K562 (cell line): ENCODE measurements around the gene EIF3K. TPM values are rescaled to one million over a fixed set of nuclear protein-coding genes. Genes with fewer than 3 reads are reported as not detected.

ENCODE experiments used
- BRCA1 ChIP-seq, 2 experiments: fragments of 450-650 bp in 1 of 2; sonication (generic) in 1 of 2; formaldehyde crosslinking in 1 of 2; IDR thresholded peaks; 2 replicates each; pipeline versions ENCODE4 v1.5.0 to v1.6.1; 2017 to 2020; ENCODE audit warnings: mild to moderate bottlenecking in 1 of 2, missing genetic modification reagents in 1 of 2
- CBX5 ChIP-seq: IDR thresholded peaks from 2 replicates; pipeline ENCODE4 v1.6.1; 2014; ENCODE audit warnings: low read depth, borderline replicate concordance
- CREM ChIP-seq: IDR thresholded peaks from 2 replicates; pipeline ENCODE4 v1.6.1; 2014; ENCODE audit warnings: antibody characterized with exemption, low read depth
- CTBP1 ChIP-seq: fragments of 450-650 bp; IDR thresholded peaks from 2 replicates; pipeline ENCODE4 v1.6.1; 2016; ENCODE audit warnings: borderline replicate concordance
- HMGN3 ChIP-seq: IDR thresholded peaks from 2 replicates; pipeline ENCODE4 v1.6.1; 2011; ENCODE audit warnings: borderline replicate concordance, low read depth, mild to moderate bottlenecking, mixed read lengths, low read length; ENCODE audit not compliant: insufficient read length; ENCODE audit errors: extremely low read depth
- NR2C1 ChIP-seq, 2 experiments: fragments of 450-650 bp; IDR thresholded peaks; 2 replicates each; pipeline ENCODE4 v1.6.1; 2017; ENCODE audit warnings: mild to moderate bottlenecking in 2 of 2, antibody characterized with exemption in 1 of 2, inconsistent platforms in 1 of 2, missing compliant biosample characterization in 1 of 2, missing genetic modification characterization in 1 of 2
- PHF8 ChIP-seq: fragments of 200-600 bp; sonication (generic); IDR thresholded peaks from 2 replicates; pipeline ENCODE4 v1.6.1; 2012; ENCODE audit warnings: mixed run types, mild to moderate bottlenecking, inconsistent platforms, low read length, moderate library complexity, borderline replicate concordance
- PHTF2 ChIP-seq: fragments of 250-450 bp; sonication (Bioruptor Pico); IDR thresholded peaks from 2 replicates; pipeline ENCODE4 v1.5.0; 2021; ENCODE audit warnings: mild to moderate bottlenecking
- RBFOX2 ChIP-seq: fragments of 200-400 bp; formaldehyde crosslinking; IDR thresholded peaks from 2 replicates; pipeline ENCODE4 v1.6.1; 2017; ENCODE audit warnings: low read depth, mild to moderate bottlenecking, low read length, moderate library complexity
- RCOR1 ChIP-seq, 2 experiments: IDR thresholded peaks; 2 replicates each; pipeline ENCODE4 v1.6.1; 2012; ENCODE audit warnings: low read depth in 2 of 2, low read length in 2 of 2, borderline replicate concordance in 1 of 2, improper control_type of control experiment in 1 of 2
- STAT5B ChIP-seq: fragments of 250-450 bp; sonication (Bioruptor Pico); IDR thresholded peaks from 2 replicates; pipeline ENCODE4 v1.8.0; 2021; ENCODE audit warnings: mild to moderate bottlenecking, inconsistent platforms
- TOE1 ChIP-seq, 2 experiments: fragments of 450-650 bp in 1 of 2; sonication (generic) in 1 of 2; formaldehyde crosslinking in 1 of 2; IDR thresholded peaks; 2 replicates each; pipeline versions ENCODE4 v1.7.1 to v1.8.0; 2016 to 2022; ENCODE audit warnings: borderline replicate concordance in 2 of 2, mild to moderate bottlenecking in 2 of 2, antibody characterized with exemption in 1 of 2, inconsistent platforms in 1 of 2, low read depth in 1 of 2, missing genetic modification reagents in 1 of 2, moderate library complexity in 1 of 2
- TSC22D4 ChIP-seq: fragments of 450-650 bp; IDR thresholded peaks from 2 replicates; pipeline ENCODE4 v1.6.1; 2016; ENCODE audit warnings: missing genetic modification characterization, missing biosample characterization, control low read depth
- U2AF1 ChIP-seq: fragments of 200-400 bp; formaldehyde crosslinking; optimal IDR thresholded peaks from 2 replicates; pipeline ENCODE3; 2017; ENCODE audit warnings: mild to moderate bottlenecking, low read depth, low read length, moderate library complexity
- WHSC1 ChIP-seq: IDR thresholded peaks from one replicate; pipeline ENCODE4 v1.6.1; 2012; ENCODE audit warnings: low read length, control low read depth, inconsistent platforms
- YY1 ChIP-seq, 3 experiments: IDR thresholded peaks; 2 replicates each; pipeline ENCODE4 v1.6.1; 2011; ENCODE audit warnings: low read length in 2 of 3, mild to moderate bottlenecking in 2 of 3, moderate library complexity in 2 of 3, borderline replicate concordance in 1 of 3, control low read depth in 1 of 3, low read depth in 1 of 3; ENCODE audit not compliant: insufficient read depth in 3 of 3, insufficient replicate concordance in 2 of 3, control insufficient read depth in 1 of 3, insufficient read length in 1 of 3; ENCODE audit errors: extremely low read depth in 1 of 3
- ZKSCAN8 ChIP-seq: fragments of 200-800 bp; sonication (Bioruptor generic); IDR thresholded peaks from 2 replicates; pipeline ENCODE4 v1.6.1; 2016; ENCODE audit warnings: missing genetic modification characterization, missing compliant biosample characterization
- ZNF143 ChIP-seq: sonication (generic); formaldehyde crosslinking; IDR thresholded peaks from 2 replicates; pipeline ENCODE4 v1.9.0; 2022; ENCODE audit warnings: mild to moderate bottlenecking, missing genetic modification reagents
- polyA plus RNA-seq, 8 experiments: library from polyadenylated mRNA; depleted of rRNA in 4 of 8; stranded (reverse) in 5 of 8; unstranded in 3 of 8; fragments of >200 nt; fragmentation: Nextera tagmentation in 2 of 8; fragmentation: Illumina TruSeq in 1 of 8; extraction: Ambion mirVana in 2 of 8; extraction: Trizol in 1 of 8; gene quantifications; 2 replicates each; pipeline versions ENCODE4 v1.2.1 to v1.2.3, GENCODE V29; 2011 to 2014; ENCODE audit warnings: inconsistent platforms in 1 of 8, missing spikeins in 1 of 8
- total RNA-seq, 7 experiments: library from RNA; depleted of rRNA in 6 of 7; stranded (reverse); fragments of >200 nt in 6 of 7; fragmentation: Illumina TruSeq in 2 of 7; extraction: Trizol in 2 of 7; gene quantifications; 2 replicates each; pipeline versions ENCODE4 v1.2.1 to v1.2.3, GENCODE V29; 2011 to 2021; ENCODE audit warnings: low replicate concordance in 1 of 7
- TF ChIP-seq, protein P1 (sequence below): IDR thresholded peaks from 2 replicates; pipeline ENCODE4 v1.6.1; 2014; ENCODE audit warnings: antibody characterized with exemption
- TF ChIP-seq, protein P2 (sequence below): sonication (generic); formaldehyde crosslinking; IDR thresholded peaks from 2 replicates; pipeline ENCODE4 v1.9.0; 2022; ENCODE audit warnings: mild to moderate bottlenecking, missing genetic modification reagents
- TF ChIP-seq, protein P3 (sequence below): fragments of 450-650 bp; IDR thresholded peaks from 2 replicates; pipeline ENCODE4 v1.6.1; 2018; ENCODE audit warnings: mild to moderate bottlenecking, low read depth; ENCODE audit not compliant: partially characterized antibody

The EIF3K gene
- total and polyA plus RNA-seq, 9 of the 15 experiments (the other 6 are each of a cell fraction or from before 2014, with no cell fraction given) = 387 to 1,827 (median 733) TPM

DNA sequence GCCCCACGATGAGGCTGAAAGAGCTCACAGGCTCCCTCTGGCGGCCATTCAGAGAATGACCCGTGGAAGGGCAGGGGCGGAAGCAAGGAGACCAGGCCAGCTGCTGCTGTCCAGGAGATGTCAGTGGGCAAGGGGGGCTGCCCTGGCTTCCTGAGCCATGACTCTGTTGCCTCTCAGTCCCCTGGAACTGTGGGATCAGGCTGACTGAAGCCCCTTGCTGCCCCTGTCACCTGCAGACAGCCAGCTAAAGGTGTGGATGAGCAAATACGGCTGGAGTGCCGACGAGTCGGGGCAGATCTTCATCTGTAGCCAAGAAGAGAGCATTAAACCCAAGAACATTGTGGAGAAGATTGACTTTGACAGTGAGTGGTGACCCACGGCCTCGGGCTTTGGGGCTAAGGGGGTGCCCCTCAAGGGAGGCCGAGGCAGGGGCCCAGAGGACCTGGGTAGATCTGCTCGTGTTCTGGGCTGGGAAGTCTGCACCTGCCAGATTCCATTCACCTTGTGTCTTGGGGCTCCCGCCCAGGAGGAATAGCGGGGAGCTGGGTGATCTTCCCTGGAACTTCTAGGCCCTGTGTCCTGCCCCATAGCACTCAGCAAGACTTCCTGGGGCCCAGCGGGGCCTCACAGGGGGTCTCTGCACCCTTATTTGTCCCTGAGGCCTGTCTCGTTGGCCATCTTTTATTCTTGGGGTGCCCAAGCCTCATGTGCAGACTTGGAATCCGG, 15.9 kb downstream of the EIF3K start (continued):
- peak; percentile 19; the same call in 1 of the 2 replicates for TF ChIP-seq CTBP1
- TF ChIP-seq, protein P1, sequence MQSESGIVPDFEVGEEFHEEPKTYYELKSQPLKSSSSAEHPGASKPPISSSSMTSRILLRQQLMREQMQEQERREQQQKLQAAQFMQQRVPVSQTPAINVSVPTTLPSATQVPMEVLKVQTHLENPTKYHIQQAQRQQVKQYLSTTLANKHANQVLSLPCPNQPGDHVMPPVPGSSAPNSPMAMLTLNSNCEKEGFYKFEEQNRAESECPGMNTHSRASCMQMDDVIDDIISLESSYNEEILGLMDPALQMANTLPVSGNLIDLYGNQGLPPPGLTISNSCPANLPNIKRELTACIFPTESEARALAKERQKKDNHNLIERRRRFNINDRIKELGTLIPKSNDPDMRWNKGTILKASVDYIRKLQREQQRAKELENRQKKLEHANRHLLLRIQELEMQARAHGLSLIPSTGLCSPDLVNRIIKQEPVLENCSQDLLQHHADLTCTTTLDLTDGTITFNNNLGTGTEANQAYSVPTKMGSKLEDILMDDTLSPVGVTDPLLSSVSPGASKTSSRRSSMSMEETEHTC = no peak
- TF ChIP-seq HMGN3 = no peak
- peak in 1 of 3 experiments; percentile 9 for TF ChIP-seq YY1 (IDR thresholded peaks at IDR 0.05; ENCODE audit: borderline replicate concordance in 1 of 3, control insufficient read depth in 1 of 3, extremely low read depth in 1 of 3, insufficient read depth in 3 of 3, insufficient read length in 1 of 3, insufficient replicate concordance in 2 of 3, low read depth in 1 of 3, low read length in 2 of 3)
- TF ChIP-seq, protein P2, sequence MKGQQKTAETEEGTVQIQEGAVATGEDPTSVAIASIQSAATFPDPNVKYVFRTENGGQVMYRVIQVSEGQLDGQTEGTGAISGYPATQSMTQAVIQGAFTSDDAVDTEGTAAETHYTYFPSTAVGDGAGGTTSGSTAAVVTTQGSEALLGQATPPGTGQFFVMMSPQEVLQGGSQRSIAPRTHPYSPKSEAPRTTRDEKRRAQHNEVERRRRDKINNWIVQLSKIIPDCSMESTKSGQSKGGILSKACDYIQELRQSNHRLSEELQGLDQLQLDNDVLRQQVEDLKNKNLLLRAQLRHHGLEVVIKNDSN (CRISPR knock-in tag) = no peak
- no peak for TF ChIP-seq TSC22D4 (tag)
- TF ChIP-seq BRCA1 (IDR thresholded peaks at IDR 0.05) = no peak
- TF ChIP-seq BRCA1 (CRISPR knock-in tag; IDR thresholded peaks at IDR 0.05) = 0 out of 2 replicates have a peak, but pooled peaks have one; percentile 72
- no peak for TF ChIP-seq STAT5B (CRISPR knock-in tag)
- no peak for TF ChIP-seq ZNF143 (CRISPR knock-in tag)
- TF ChIP-seq CREM = 0 out of 2 replicates have a peak, but pooled peaks have one; percentile 22
- TF ChIP-seq NR2C1 (IDR thresholded peaks at IDR 0.05) = no peak
- TF ChIP-seq NR2C1 (tag; IDR thresholded peaks at IDR 0.05) = no peak
- TF ChIP-seq, protein P3, sequence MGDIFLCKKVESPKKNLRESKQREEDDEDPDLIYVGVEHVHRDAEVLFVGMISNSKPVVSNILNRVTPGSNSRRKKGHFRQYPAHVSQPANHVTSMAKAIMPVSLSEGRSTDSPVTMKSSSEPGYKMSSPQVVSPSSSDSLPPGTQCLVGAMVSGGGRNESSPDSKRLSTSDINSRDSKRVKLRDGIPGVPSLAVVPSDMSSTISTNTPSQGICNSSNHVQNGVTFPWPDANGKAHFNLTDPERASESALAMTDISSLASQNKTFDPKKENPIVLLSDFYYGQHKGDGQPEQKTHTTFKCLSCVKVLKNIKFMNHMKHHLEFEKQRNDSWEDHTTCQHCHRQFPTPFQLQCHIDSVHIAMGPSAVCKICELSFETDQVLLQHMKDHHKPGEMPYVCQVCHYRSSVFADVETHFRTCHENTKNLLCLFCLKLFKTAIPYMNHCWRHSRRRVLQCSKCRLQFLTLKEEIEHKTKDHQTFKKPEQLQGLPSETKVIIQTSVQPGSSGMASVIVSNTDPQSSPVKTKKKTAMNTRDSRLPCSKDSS = no peak
- TF ChIP-seq RBFOX2 = peak; percentile 51
- no peak for TF ChIP-seq U2AF1
- TF ChIP-seq PHTF2 (CRISPR knock-in tag) = no peak
- no peak for TF ChIP-seq CBX5
- no peak for TF ChIP-seq PHF8
- TF ChIP-seq RCOR1 (IDR thresholded peaks at IDR 0.05; ENCODE audit: borderline replicate concordance in 1 of 2, low read depth in 2 of 2, low read length in 2 of 2) = no peak
- no peak for TF ChIP-seq WHSC1
- no peak for TF ChIP-seq ZKSCAN8
- TF ChIP-seq TOE1 (IDR thresholded peaks at IDR 0.05; ENCODE audit: borderline replicate concordance) = 0 out of 2 replicates have a peak, but pooled peaks have one; percentile 23
- no peak for TF ChIP-seq TOE1 (CRISPR knock-in tag; IDR thresholded peaks at IDR 0.05; ENCODE audit: borderline replicate concordance, low read depth)
